Ovary (tissue), 9 donors: ENCODE measurements around the gene SLC15A1. TPM values are rescaled to one million over a fixed set of nuclear protein-coding genes. Genes with fewer than 3 reads are reported as not detected.

Source experiments
- DNase-seq, 5 donors: peaks; one replicate each; pipeline ENCODE4 v3.0.0-alpha.2; 2019 to 2020
- H3K27ac ChIP-seq, 2 donors: fragments of 200-600 bp; one replicate each; pipeline versions ENCODE4 v1.5.1 to v1.8.0; 2019 to 2022
- H3K27me3 ChIP-seq: fragments of 200-600 bp; one replicate; pipeline ENCODE4 v1.8.0; 2022
- H3K36me3 ChIP-seq: fragments of 200-600 bp; sonication (generic); one replicate; pipeline ENCODE4 v1.5.1; 2019
- H3K4me1 ChIP-seq: one replicate; pipeline ENCODE4 v1.8.1; 2013; ENCODE audit warnings: mild to moderate bottlenecking, moderate library complexity; ENCODE audit not compliant: insufficient read depth
- H3K4me3 ChIP-seq: fragments of 200-600 bp; sonication (generic); one replicate; pipeline ENCODE4 v1.5.1; 2017
- H3K9me3 ChIP-seq, 2 donors: fragments of 200-600 bp in 1 of 2; sonication (generic) in 1 of 2; one replicate each; pipeline versions ENCODE4 v1.5.1 to v1.8.1; 2013 to 2019; ENCODE audit warnings: mild to moderate bottlenecking in 1 of 2, moderate library complexity in 1 of 2
- EP300 ChIP-seq: sonication (generic); formaldehyde crosslinking; IDR thresholded peaks from one replicate; pipeline ENCODE4 v1.6.1; 2017; ENCODE audit warnings: antibody characterized with exemption
- POLR2A ChIP-seq: fragments of 450-650 bp; IDR thresholded peaks from one replicate; pipeline ENCODE4 v1.6.1; 2017; ENCODE audit warnings: antibody characterized with exemption, mild to moderate bottlenecking, moderate library complexity
- WGBS, 3 donors: extraction: QIAGEN DNeasy Blood & Tissue Kit in 1 of 3; methylation state at CpG; one replicate each; pipeline versions ENCODE4 v1.1.5 to v1.1.7; 2013 to 2017; 5-methylcytosine and 5-hydroxymethylcytosine counted together
- intact Hi-C, 4 donors: fragments of 100-400 bp; cut with DNase I; formaldehyde crosslinking; loops; one replicate each; pipeline versions ENCODE4 v1.11.0 to v1.15.1; 2022 to 2023
- polyA plus RNA-seq, 2 donors: library from polyadenylated mRNA; stranded (reverse); fragments of 200-250 nt in 1 of 2; fragments of 350-450 nt in 1 of 2; fragmentation: Illumina TruSeq in 1 of 2; extraction: RNeasy Lipid Tissue Mini Kit (QIAGEN cat#74804) in 1 of 2; gene quantifications; one replicate each; pipeline ENCODE4 v1.2.3, GENCODE V29; 2013 to 2014
- total RNA-seq, 7 donors: library from RNA; depleted of rRNA in 2 of 7; stranded (reverse); fragments of >200 nt in 2 of 7; fragmentation: NEBNext Ultra II Directional in 3 of 7; extraction: Animal tissue kit (Norgen Biotek cat#: 25700) in 3 of 7; gene quantifications; one replicate each; pipeline versions ENCODE4 v1.1.0 to v1.2.4, GENCODE V29; 2016 to 2023
- TF ChIP-seq, protein P1 (sequence below), 3 donors: fragments of 450-650 bp in 2 of 3; fragments of 200-600 bp in 1 of 3; IDR thresholded peaks; one replicate each; pipeline versions ENCODE4 v1.5.1 to v1.8.0; 2016 to 2022; ENCODE audit warnings: antibody characterized with exemption in 3 of 3, mild to moderate bottlenecking in 1 of 3
- donor health status: DM: no; HTN: no; CAD: no; lungs with moderate emphysema.
- donor health status: DM: no; HTN: no; CAD: no.
- donor health status: Bipolar disorder and iron deficiency.
- donor health status: DM: yes; HTN: yes; CAD: no.
- donor health status: DM: no; HTN: no; CAD: no.
- donor health status: DM: yes; HTN: yes; CAD: no.

SLC15A1 gene
- total and polyA plus RNA-seq, 9 donors: 0.05 to 1.3 (median 0.13) TPM; not detected in 3

DNA sequence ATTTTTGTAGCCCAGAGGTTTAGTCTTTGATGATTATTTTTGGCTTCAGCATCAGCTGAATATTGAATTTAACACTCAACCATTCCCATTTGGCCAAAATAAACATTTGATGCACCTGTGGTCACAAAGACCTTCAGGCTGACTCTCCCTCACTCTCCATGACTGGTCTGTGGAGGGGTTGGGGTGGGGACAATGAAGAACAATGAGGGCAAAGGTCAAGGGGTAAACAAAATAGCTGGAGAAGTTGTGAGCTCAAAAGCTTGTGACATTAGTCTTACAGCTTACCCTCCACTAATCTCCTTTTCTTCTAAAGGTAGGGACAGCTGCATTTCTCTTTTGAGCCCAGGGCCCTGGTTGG is 86.9 kb downstream of the SLC15A1 start:
- Histone ChIP-seq H3K4me3 (no peak overlapping the region), H3K9me3 (no peaks in the 10 kb centered on the region), H3K27me3 (no peaks in the 10 kb centered on the region), H3K27ac (no peak overlapping the region), H3K36me3 (no peaks in the 10 kb centered on the region), H3K4me1 (no peaks in the 10 kb centered on the region)
- intact Hi-C loops: no loop called here
- no peak for DNase-seq
- TF ChIP-seq EP300 (no peak), POLR2A (no peak)
- TF ChIP-seq, protein P1, sequence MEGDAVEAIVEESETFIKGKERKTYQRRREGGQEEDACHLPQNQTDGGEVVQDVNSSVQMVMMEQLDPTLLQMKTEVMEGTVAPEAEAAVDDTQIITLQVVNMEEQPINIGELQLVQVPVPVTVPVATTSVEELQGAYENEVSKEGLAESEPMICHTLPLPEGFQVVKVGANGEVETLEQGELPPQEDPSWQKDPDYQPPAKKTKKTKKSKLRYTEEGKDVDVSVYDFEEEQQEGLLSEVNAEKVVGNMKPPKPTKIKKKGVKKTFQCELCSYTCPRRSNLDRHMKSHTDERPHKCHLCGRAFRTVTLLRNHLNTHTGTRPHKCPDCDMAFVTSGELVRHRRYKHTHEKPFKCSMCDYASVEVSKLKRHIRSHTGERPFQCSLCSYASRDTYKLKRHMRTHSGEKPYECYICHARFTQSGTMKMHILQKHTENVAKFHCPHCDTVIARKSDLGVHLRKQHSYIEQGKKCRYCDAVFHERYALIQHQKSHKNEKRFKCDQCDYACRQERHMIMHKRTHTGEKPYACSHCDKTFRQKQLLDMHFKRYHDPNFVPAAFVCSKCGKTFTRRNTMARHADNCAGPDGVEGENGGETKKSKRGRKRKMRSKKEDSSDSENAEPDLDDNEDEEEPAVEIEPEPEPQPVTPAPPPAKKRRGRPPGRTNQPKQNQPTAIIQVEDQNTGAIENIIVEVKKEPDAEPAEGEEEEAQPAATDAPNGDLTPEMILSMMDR (IDR thresholded peaks at IDR 0.05): no peak

DNA sequence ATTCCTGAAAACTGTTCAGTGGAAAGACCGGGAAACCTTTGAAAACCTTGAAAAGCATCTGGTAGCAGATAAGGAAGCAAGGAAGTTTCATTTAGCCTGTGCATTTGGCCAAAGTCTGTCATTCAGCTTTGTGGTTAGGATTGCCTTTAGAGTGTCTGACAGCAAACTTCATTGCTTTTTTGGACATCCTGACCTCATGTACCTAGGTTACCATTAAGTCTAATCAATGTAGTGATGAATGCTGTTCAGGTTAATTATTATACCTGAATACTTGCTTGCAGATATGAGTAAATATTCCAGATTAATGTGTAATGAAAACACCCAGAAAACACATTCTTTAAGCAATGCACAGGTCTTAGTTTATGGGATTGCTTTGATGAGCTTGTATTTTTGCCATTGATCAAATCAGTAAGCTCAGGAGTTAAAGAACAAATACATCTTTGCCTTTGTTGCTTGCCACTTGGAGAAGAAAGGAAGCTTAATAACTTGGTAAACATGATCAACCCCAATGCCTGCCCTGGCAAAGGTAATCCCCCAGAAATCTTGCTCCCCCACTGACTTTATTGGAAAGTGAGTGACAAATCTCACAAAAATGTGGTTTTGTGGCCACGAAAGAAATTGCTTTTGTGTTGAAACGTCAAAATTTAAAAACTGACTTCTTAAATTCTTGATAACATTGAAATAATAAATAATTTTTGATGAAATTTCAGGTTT is 87.4 kb downstream of the SLC15A1 start:
- WGBS, 3 donors: 26 to 36% (median 32%) methylated on average over 3 of the region's 3 CpGs
- TF ChIP-seq POLR2A (no peak), EP300 (no peak)
- TF ChIP-seq, protein P1 (IDR thresholded peaks at IDR 0.05): no peak
- Histone ChIP-seq H3K36me3 (no peaks in the 10 kb centered on the region), H3K27ac (no peak overlapping the region), H3K9me3 (no peaks in the 10 kb centered on the region), H3K27me3 (no peaks in the 10 kb centered on the region), H3K4me1 (no peaks in the 10 kb centered on the region), H3K4me3 (no peak overlapping the region)
- no peak for DNase-seq
- intact Hi-C loops: loop anchor here in 1 of 4 donors (5.0 kb wide), 1 partner anchor 218 kb away; no protein-coding TSS in a partner anchor

DNA sequence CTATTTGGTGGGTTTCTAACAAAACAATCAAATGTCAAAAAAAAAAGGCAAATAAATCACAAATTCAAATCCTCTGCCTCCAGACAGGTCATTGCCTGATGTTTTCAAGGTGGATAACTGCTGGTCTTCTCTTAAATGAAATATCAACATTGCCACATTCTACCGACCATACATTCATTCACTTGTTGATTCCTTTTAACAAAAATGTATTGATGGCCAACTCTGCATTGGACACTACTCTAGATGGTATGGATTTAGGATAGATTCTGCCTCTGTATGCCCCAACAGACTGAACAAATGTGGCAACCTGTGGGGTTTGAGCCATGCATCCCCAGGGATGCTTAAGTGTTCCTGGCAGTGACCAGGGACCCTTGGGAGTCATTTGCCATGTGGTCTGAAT is 88.0 kb downstream of the SLC15A1 start:
- WGBS, 3 donors: 81 to 90% (median 81%) methylated on average over 1 of the region's 1 CpG
- no peaks in the 10 kb centered on the region for H3K27me3 ChIP-seq
- DNase-seq: no peak
- H3K9me3 ChIP-seq: no peaks in the 10 kb centered on the region
- no peaks in the 10 kb centered on the region for H3K4me1 ChIP-seq
- TF ChIP-seq POLR2A: no peak
- TF ChIP-seq, protein P1 (IDR thresholded peaks at IDR 0.05): no peak
- no peak for TF ChIP-seq EP300
- no peak overlapping the region for H3K4me3 ChIP-seq
- H3K27ac ChIP-seq: no peak overlapping the region
- H3K36me3 ChIP-seq: no peaks in the 10 kb centered on the region
- intact Hi-C loops: loop anchor here in 1 of 4 donors (5.0 kb wide), 1 partner anchor 217 kb away; no protein-coding TSS in a partner anchor

DNA sequence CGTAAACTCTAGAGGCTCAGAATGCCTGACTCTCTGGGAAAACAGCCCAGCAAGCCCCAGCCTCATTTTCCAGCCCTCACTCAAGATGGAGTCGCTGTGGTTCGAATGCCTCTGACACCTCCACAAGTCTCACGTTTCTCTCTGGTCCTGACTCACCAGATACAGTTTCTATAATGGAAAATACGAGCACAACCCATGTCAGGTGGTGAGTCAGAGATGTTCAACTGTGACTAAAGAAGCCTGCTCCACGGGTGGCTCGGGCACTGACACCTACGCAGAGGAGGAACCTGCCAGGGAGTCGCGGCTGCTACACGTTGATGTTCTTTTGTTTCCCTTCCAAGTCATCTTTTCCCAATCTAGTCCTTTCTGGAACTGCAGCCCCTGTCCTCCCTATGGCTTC is 88.4 kb downstream of the SLC15A1 start:
- H3K9me3 ChIP-seq: no peaks in the 10 kb centered on the region
- H3K4me1 ChIP-seq: no peaks in the 10 kb centered on the region
- intact Hi-C loops: loop anchor here in 1 of 4 donors (5.0 kb wide), 1 partner anchor 217 kb away; no protein-coding TSS in a partner anchor
- no peak overlapping the region for H3K4me3 ChIP-seq
- TF ChIP-seq EP300: no peak
- TF ChIP-seq, protein P1 (IDR thresholded peaks at IDR 0.05): no peak
- TF ChIP-seq POLR2A: no peak
- H3K36me3 ChIP-seq: no peaks in the 10 kb centered on the region
- no peaks in the 10 kb centered on the region for H3K27me3 ChIP-seq
- DNase-seq: no peak
- H3K27ac ChIP-seq: no peak overlapping the region
- 61 to 75% (median 64%) methylated on average over 11 of the region's 11 CpGs for WGBS, 3 donors
